HEK293T (cell line): ENCODE results near the gene EIF4EBP2.

Experiments
- FOXA1 ChIP-seq: fragments of 450-650 bp; IDR thresholded peaks from 2 replicates; pipeline ENCODE4 v1.6.1; 2016; ENCODE audit warnings: mild to moderate bottlenecking
- FOXM1 ChIP-seq: fragments of 450-650 bp; IDR thresholded peaks from 2 replicates; pipeline ENCODE4 v1.6.1; 2017; ENCODE audit warnings: mild to moderate bottlenecking, borderline replicate concordance
- NFRKB ChIP-seq: fragments of 450-650 bp; IDR thresholded peaks from 2 replicates; pipeline ENCODE4 v1.6.1; 2016; ENCODE audit warnings: mild to moderate bottlenecking, moderate library complexity
- SP1 ChIP-seq: fragments of 450-650 bp; IDR thresholded peaks from 2 replicates; pipeline ENCODE4 v1.6.1; 2017
- SUZ12 ChIP-seq: fragments of 450-650 bp; IDR thresholded peaks from 2 replicates; pipeline ENCODE4 v1.6.1; 2016; ENCODE audit warnings: mild to moderate bottlenecking

- TF ChIP-seq SUZ12 (no peak), FOXA1 (no peak), SP1 (no peak), FOXM1 (no peak), NFRKB (no peak)
These were observed at the start of gene EIF4EBP2 for GRCh38 chr10:70404036-70404786.
